ENCODE measurements around the gene PCID2.

DNA sequence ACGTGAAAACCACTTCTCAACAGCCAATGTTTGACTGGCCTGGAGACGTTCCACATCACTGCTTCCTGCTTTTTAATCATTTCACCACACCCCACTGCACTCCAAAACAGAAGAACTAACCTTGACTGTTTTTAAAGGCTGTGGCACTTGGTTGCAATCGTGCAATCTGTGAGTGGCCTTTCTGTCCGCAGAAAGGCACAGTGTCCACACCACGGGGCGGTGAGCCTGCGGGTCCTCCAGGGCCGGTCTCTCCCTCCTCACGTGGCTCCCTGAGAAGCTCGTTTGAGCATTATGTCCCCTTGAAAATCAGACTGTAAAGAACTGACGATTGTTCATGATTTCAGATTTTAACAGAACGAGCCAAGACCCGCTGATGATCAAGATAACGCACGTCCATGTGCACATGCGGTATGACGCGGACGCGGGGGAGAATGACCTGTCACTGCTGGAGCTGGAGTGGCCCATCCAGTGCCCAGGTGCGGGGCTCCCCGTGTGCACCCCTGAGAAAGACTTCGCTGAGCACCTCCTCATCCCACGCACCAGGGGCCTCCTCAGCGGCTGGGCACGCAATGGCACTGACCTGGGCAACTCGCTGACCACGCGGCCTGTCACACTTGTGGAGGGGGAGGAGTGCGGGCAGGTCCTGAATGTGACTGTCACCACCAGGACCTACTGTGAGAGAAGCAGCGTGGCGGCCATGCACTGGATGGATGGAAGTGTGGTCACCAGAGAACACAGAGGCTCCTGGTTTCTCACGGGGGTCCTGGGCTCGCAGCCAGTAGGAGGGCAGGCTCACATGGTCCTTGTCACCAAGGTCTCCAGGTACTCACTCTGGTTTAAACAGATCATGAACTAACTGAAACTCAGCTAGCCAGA lies 37.0 kb downstream of the PCID2 start:
- TF ChIP-seq MYC (IDR thresholded peaks at IDR 0.05; ENCODE audit: low read depth, low read length) (no peak), POLR2A (IDR thresholded peaks at IDR 0.05; ENCODE audit: extremely low read depth, insufficient read length) (no peak)
